Psoas muscle (tissue), 8 donors: ENCODE data around the gene DNM3. TPM values are rescaled to one million over a fixed set of nuclear protein-coding genes. Genes with fewer than 3 reads are reported as not detected.

Experiments
- ATAC-seq, 4 donors: fragments of 200-7000 bp; cut with Tn5 transposase; one replicate each; pipeline ENCODE4 v1.9.1; 2020; ENCODE audit warnings: moderate library complexity in 3 of 4, mild to moderate bottlenecking in 2 of 4
- DNase-seq, 2 donors: peaks; one replicate each; pipeline ENCODE4 v3.0.0-alpha.2; 2020
- H3K27ac ChIP-seq: fragments of 200-600 bp; one replicate; pipeline ENCODE4 v1.8.0; 2022
- H3K27me3 ChIP-seq, 3 donors: fragments of 200-600 bp in 1 of 3; one replicate each; pipeline versions ENCODE4 v1.6.1 to v1.8.0; 2013 to 2022; ENCODE audit warnings: low read length in 2 of 3, mild to moderate bottlenecking in 2 of 3, moderate library complexity in 1 of 3; ENCODE audit not compliant: insufficient read depth in 3 of 3
- H3K36me3 ChIP-seq, 2 donors: fragments of 200-600 bp in 1 of 2; one replicate each; pipeline versions ENCODE4 v1.6.1 to v1.8.0; 2013 to 2022; ENCODE audit warnings: low read depth in 1 of 2, mild to moderate bottlenecking in 1 of 2, moderate library complexity in 1 of 2; ENCODE audit not compliant: insufficient read depth in 1 of 2
- H3K4me1 ChIP-seq: fragments of 200-600 bp; one replicate; pipeline ENCODE4 v1.8.0; 2022
- H3K4me3 ChIP-seq: fragments of 200-600 bp; one replicate; pipeline ENCODE4 v1.8.0; 2022; ENCODE audit warnings: mild to moderate bottlenecking
- H3K9me3 ChIP-seq: fragments of 200-600 bp; one replicate; pipeline ENCODE4 v1.8.0; 2022
- WGBS, 3 donors: extraction: QIAGEN DNeasy Blood & Tissue Kit; methylation state at CpG; one replicate each; pipeline versions ENCODE4 v1.1.6 to v1.1.7; 2013; 5-methylcytosine and 5-hydroxymethylcytosine counted together
- intact Hi-C, 2 donors: fragments of 100-400 bp; cut with DNase I; formaldehyde crosslinking; loops; one replicate each; pipeline versions ENCODE4 v1.11.0 to v1.14.2; 2022
- polyA plus RNA-seq, 3 donors: library from polyadenylated mRNA; stranded (reverse); fragments of 200-250 nt; gene quantifications; one replicate each; pipeline ENCODE4 v1.2.3, GENCODE V29; 2013
- total RNA-seq, 4 donors: library from RNA; stranded (reverse); fragmentation: NEBNext Ultra II Directional in 2 of 4; extraction: Animal tissue kit (Norgen Biotek cat#: 25700) in 2 of 4; gene quantifications; one replicate each; pipeline versions ENCODE4 v1.2.1 to v1.2.4, GENCODE V29; 2021 to 2023
- TF ChIP-seq, protein P1 (sequence below): fragments of 200-600 bp; IDR thresholded peaks from one replicate; pipeline ENCODE4 v1.8.0; 2022; ENCODE audit warnings: antibody characterized with exemption
- donor health status: healthy with polysubstance abuse.
- donor health status: DM: no; HTN: no; CAD: no; lungs with moderate emphysema.
- donor health status: Bipolar disorder and iron deficiency.
- donor health status: healthy.
- donor health status: DM: yes; HTN: yes; CAD: no.
- donor health status: DM: no; HTN: no; CAD: no.
- donor health status: DM: no; HTN: no; CAD: no.
- donor health status: DM: yes; HTN: yes; CAD: no.

Gene DNM3
- total and polyA plus RNA-seq, 7 donors = 0.31 to 1.0 (median 0.77) TPM

DNA sequence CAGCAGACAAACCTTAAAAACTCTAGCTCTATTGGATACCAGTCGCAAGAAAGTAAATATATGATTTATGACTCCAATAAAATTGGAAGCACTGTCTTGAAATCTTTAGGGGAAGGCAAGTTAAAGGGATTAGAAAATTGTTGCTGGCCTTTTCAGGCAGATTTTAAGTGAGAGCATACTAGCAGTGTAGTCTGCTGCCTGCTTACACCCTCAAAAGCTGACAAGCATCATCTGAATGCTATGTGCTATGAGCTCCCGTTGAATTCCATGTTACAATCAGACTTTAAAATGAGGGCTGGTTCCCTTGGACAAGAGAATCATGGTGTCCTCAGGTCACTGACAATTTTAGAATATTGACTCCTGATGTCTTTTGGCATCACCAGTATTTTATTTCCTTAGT is 308.0 kb downstream of the DNM3 start:
- H3K4me1 ChIP-seq = no peaks in the 10 kb centered on the region
- TF ChIP-seq, protein P1, sequence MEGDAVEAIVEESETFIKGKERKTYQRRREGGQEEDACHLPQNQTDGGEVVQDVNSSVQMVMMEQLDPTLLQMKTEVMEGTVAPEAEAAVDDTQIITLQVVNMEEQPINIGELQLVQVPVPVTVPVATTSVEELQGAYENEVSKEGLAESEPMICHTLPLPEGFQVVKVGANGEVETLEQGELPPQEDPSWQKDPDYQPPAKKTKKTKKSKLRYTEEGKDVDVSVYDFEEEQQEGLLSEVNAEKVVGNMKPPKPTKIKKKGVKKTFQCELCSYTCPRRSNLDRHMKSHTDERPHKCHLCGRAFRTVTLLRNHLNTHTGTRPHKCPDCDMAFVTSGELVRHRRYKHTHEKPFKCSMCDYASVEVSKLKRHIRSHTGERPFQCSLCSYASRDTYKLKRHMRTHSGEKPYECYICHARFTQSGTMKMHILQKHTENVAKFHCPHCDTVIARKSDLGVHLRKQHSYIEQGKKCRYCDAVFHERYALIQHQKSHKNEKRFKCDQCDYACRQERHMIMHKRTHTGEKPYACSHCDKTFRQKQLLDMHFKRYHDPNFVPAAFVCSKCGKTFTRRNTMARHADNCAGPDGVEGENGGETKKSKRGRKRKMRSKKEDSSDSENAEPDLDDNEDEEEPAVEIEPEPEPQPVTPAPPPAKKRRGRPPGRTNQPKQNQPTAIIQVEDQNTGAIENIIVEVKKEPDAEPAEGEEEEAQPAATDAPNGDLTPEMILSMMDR = no peak
- no peaks in the 10 kb centered on the region for H3K9me3 ChIP-seq
- no peak for DNase-seq
- no peak overlapping the region for H3K4me3 ChIP-seq
- intact Hi-C loops = no loop called here
- H3K27ac ChIP-seq = no peak overlapping the region
- 73 to 85% (median 82%) methylated on average over 2 of the region's 2 CpGs for WGBS, 3 donors
- no peaks in the 10 kb centered on the region for H3K36me3 ChIP-seq
- peaks cover 0 to 3% (median 0%) of the 10 kb centered on the region in 3 donors for H3K27me3 ChIP-seq
- no peak for ATAC-seq

DNA sequence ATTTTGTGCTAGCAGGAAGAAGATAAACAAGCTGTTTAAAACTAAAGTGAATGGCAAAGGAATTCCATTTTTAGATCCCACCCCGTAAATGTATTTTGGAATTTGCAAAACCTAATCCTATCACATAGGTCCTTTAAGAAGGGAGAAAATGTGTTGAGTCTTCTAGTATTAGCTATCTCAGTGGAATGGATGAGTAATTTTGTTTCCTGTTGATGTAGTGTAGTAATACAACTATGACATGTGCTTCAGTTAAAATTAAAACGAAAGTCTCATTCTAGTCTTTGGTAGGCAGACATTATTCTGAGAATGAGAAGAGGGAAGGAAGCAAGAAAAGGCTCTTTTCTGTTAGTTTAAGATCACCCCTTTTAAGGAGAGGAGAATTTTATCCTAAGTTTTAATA is 313.3 kb downstream of the DNM3 start:
- no peaks in the 10 kb centered on the region for H3K36me3 ChIP-seq
- H3K9me3 ChIP-seq = no peaks in the 10 kb centered on the region
- 47 to 55% (median 51%) methylated on average over 2 of the region's 2 CpGs for WGBS, 3 donors
- no peaks in the 10 kb centered on the region for H3K27me3 ChIP-seq
- no peak overlapping the region for H3K4me3 ChIP-seq
- H3K4me1 ChIP-seq = no peaks in the 10 kb centered on the region
- TF ChIP-seq, protein P1 = no peak
- no peak for ATAC-seq
- no peak overlapping the region for H3K27ac ChIP-seq
- no peak for DNase-seq
- intact Hi-C loops = no loop called here

DNA sequence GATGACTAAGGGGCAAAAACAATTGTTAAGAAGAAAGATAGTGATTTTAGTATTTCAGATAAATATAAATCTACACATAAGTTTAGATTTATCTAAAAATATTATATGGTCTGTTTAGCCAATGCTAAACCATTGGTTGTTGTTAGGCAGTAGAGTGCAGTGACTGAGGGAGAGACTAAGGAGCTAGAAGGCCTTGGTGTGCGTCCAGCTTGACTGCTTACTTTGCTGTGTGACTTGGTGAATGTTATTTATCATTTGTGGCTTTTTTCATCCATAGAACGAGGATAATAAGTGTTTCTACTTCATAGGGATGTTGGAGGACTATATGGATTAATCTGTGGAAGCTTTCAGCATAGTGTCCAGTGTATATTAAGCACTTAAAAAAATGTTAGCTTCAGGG is 314.5 kb downstream of the DNM3 start:
- no peak overlapping the region for H3K27ac ChIP-seq
- no peak for DNase-seq
- 88 to 96% (median 96%) methylated on average over 2 of the region's 2 CpGs for WGBS, 3 donors
- no peak overlapping the region for H3K4me3 ChIP-seq
- H3K9me3 ChIP-seq = no peaks in the 10 kb centered on the region
- intact Hi-C loops = no loop called here
- no peak for ATAC-seq
- H3K27me3 ChIP-seq = no peaks in the 10 kb centered on the region
- no peaks in the 10 kb centered on the region for H3K36me3 ChIP-seq
- no peaks in the 10 kb centered on the region for H3K4me1 ChIP-seq
- TF ChIP-seq, protein P1 = no peak

DNA sequence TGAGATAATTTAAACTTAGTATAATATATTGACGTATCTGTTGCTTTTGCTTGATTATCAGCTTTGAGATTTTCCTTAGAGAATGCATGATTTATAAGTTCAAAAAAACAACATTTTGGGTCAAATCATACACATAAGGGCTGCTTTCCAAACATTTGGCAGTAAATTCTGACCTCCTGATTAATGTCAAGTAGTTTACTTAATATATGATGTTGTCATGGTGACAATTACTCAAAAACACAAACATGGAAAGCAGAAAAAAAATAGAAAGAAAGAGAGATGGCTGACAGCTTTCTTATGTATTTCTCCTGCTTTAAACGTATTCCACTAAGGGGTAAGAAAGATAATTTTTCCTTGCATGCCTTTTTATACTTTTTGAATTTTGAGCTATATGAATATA is 320.9 kb downstream of the DNM3 start:
- TF ChIP-seq, protein P1 = no peak

DNA sequence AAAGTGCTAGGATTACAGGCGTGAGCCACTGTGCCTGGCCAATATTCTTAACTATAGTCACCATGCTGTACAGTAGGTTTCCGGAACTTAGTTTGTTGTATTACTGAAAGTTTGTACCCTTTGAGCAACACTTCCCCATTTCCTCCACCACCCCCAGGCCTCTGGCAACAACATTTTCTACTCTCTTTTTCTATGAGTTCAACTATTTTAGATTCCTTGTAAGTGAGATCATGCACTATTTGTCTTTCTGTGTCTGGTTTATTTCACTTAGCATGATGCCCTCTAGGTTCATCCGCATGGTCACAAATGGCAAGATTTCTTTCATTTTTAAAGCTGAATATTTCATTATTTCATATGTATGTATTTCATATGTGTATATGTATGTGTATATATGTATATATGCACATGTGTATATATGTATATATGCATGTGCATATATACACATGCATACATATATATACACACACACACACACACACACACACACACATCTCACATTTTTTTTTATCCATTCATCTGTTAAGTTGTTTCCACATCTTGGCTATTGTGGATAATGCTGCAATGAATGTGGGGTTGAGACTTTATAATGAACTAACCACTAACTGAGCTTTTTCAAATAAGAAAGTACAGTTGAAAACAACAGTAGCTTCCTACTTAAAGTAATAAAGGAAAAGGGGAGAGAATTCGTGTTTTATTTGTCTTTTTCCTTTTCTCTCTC is 322.4 kb downstream of the DNM3 start:
- TF ChIP-seq, protein P1 = no peak
- no peaks in the 10 kb centered on the region for H3K36me3 ChIP-seq
- no peak overlapping the region for H3K27ac ChIP-seq
- ATAC-seq (no peak), DNase-seq (no peak)
- no peak overlapping the region for H3K4me3 ChIP-seq
- H3K4me1 ChIP-seq = no peaks in the 10 kb centered on the region
- 93 to 96% (median 95%) methylated on average over 4 of the region's 4 CpGs for WGBS, 3 donors
- no peaks in the 10 kb centered on the region for H3K9me3 ChIP-seq
- H3K27me3 ChIP-seq = no peaks in the 10 kb centered on the region
- intact Hi-C loops = no loop called here

More for the DNA sequence above, 320.9 kb downstream of the DNM3 start:
- Histone ChIP-seq H3K27ac (no peak overlapping the region), H3K4me1 (no peaks in the 10 kb centered on the region), H3K36me3 (no peaks in the 10 kb centered on the region), H3K27me3 (no peaks in the 10 kb centered on the region), H3K9me3 (no peaks in the 10 kb centered on the region), H3K4me3 (no peak overlapping the region)
- ATAC-seq = no peak
- WGBS, 3 donors = 72 to 81% (median 75%) methylated on average over 2 of the region's 2 CpGs
- DNase-seq = no peak
- intact Hi-C loops = no loop called here
